SIG-M5 (cell line): ENCODE data around the gene FHOD3.
"Not testable (repeated sequence)": the region's sequence is repeated elsewhere in the genome, so short reads cannot be mapped to it uniquely, and the experiment has no call there.

ENCODE experiments used
- DNase-seq: peaks from one replicate; lab custom pipeline; 2025; lab: John Stamatoyannopoulos, UW

Gene FHOD3

GRCh38 chr18:36451454-36452251 lies 154.1 kb downstream of the FHOD3 start:
- no peak for DNase-seq

DNA sequence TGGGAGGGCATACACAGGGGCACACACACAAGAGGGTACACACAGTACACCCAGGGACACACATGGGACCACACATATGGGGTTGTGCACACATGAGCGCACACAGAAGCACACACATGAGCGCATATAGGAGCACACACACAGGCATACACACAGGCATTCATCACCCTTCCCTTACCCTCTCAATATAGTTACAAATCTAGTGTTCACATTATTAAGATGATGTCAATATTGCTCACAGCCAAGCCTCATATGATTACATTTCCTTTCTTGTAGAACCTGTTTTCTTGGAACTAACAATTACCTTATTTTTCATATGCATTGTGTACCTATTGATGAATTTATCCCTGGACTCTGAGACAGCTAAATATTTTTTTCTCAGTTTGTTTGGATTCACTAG lies 156.7 kb downstream of the FHOD3 start:
- DNase-seq, result no peak

- no peak for DNase-seq
Observed at GRCh38 chr18:36454848-36455458, 157.4 kb downstream of the FHOD3 start.

DNA sequence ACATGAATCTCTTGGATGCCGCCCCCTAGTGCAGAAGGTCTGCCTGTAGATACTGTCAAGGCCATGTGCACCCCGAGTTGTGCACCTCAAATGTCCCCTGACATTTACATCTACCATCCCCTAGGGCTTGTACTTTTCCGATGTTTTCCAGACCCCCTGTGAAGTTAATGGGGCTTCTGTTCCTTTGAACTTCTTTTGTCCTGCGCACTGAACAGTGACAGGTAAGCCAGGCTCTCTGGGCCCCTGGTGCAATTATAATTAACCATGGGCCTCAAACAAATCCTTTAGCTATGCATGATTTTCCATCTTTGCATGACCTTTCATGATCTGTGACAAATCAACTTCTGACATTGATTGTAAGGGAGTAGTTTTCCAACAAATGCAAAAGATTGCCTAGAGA lies 158.4 kb downstream of the FHOD3 start:
- no peak for DNase-seq

DNA sequence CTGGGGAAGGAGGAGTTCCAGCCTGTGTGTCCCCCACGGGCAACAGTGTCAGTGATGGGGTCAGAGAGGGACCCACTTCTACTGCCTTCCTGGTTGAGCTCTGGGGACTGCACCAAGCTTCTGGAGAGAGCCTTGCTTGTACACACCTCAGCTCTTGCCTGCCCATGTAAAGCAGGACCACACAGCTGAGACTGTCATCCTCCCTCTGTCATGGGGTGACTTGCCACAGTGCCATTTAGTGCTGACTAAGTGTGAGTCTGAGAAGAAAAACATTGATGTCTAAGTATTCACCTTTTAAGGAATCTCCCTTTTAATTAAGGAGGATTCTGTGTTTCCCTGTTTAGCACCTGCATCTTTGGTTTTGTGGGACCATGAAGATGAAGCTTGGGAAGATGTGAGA lies 159.1 kb downstream of the FHOD3 start:
- DNase-seq, result no peak

- no peak for DNase-seq
Observed at GRCh38 chr18:36457683-36458082, 160.2 kb downstream of the FHOD3 start.

DNA sequence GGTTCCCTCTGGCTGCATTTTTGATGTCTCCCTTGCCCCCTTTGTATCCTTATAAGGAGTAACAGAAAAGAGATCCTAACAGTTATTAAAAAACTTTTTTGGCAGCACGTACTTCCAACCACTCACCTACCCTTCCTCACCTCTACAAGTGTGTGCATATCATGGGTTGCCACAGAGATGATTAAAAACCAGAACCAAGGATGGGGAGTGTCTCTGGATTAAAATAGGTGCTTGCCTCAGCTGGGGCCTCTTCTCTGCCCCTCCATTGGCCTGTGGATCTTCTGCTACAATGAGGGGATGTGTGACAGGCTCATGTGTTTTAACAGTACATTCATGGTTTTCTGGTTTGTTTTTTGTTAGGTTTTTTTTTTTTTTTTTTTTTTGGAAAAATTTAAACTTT lies 160.8 kb downstream of the FHOD3 start:
- no peak for DNase-seq

DNA sequence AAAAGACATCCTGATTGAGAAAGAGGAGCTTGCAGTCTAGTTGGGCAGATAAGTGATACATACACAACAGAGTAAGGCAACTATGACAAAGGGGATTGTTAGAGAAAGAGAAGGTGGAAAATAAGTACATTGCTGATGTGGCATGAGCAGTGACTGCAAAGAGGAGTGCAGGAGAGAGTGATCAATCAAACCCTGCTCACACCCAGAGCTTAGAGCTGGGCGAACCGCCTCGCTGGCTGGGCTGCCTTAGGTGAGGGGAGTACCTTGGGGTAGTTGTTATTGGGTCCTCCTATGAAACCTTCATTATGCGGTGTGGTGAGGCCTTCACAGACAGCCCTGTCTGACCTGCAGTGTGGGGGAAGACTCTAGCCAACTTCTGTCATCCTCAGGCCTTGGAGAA lies 161.7 kb downstream of the FHOD3 start:
- DNase-seq, result no peak

- no peak for DNase-seq
Observed at GRCh38 chr18:36459786-36460185, 162.3 kb downstream of the FHOD3 start.

GRCh38 chr18:36460324-36460850 lies 162.9 kb downstream of the FHOD3 start:
- DNase-seq, result no peak

DNA sequence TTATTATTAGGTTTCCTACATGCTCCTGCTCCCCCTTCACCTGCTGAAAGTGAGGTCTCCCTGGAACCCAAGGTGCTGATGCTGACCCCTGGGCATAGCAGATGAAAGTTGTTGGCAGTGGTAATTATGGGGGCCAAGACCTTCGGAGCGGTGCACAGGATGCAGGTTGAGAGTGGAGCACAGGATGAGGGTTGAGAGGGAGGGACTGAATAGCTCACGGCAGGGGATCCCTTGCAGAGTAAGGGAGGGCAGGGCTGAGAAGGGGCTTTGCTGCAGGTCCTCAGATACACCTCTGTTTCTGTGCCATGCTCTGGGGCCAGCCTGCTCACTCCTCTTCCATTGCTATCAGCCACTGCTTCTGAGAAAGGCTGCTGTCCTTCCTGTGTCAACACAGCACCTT lies 163.3 kb downstream of the FHOD3 start:
- DNase-seq, result no peak

DNA sequence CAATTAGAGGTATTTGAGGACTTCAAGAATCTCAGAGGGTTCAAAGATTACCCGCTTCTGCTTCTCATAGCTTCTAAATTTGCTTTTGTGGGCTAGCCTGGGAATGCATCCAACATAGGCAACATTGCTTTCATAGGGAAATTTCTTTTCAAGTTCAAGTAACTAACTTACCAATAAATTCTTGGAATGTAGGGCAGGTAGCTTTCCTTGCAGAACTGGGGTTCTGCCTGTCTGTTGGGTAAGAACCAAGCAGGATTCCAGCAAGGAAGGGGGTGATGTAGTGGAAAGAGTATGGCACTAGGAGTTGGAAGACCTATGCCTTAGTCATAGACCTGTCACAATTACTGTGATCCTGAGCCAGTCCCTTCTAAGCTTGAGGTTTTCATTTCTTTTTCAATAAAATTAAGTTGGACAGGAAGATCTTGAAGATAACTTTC lies 164.1 kb downstream of the FHOD3 start:
- DNase-seq, result no peak

- DNase-seq, result not testable (repeated sequence)
Observed at GRCh38 chr18:36463516-36463915, 166.0 kb downstream of the FHOD3 start.

DNA sequence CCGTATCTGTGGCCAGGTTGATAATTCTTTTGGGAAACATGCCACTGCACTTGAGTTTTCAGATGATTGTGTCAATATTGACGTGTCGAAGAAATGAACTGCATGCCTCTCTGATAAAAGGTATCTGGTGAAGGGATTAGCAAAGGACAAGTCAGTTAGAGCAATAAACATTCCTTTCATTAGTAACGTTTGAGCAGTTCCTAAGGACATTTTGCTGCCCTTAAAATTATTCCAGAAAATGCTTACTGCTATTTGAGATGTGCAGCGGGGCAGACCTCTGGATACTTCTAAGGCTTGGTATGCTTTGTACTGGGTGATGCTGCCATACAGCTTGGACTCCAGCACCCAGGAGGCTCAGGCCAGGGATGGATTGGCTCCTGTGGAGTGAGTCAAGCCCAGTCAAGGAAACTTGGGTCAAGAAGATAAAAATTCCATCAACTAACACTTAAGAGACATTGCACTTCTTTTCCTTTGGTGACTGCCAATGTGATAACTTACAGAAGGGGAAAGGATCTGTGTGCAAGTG lies 166.7 kb downstream of the FHOD3 start:
- DNase-seq, result no peak

DNA sequence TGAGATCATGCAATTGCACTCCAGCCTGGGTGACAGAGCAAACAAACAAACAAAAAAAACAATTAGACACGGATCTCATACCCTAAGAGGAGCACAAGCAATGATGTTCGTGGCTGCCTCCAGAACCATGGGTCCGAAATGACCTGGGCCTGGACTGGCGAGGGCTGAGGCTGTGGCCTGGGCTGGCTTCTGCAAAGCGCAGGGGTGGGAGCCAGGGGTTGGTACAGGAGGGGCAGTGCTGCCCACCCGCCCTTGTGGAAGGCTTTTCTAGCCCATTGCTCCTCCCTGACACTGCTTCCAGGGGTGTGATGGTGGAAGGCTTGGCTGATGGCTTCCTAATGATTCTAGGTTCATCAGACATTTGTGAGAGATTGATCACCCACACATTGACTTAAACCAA lies 167.8 kb downstream of the FHOD3 start:
- DNase-seq, result no peak

GRCh38 chr18:36465970-36466369 lies 168.5 kb downstream of the FHOD3 start:
- no peak for DNase-seq

DNA sequence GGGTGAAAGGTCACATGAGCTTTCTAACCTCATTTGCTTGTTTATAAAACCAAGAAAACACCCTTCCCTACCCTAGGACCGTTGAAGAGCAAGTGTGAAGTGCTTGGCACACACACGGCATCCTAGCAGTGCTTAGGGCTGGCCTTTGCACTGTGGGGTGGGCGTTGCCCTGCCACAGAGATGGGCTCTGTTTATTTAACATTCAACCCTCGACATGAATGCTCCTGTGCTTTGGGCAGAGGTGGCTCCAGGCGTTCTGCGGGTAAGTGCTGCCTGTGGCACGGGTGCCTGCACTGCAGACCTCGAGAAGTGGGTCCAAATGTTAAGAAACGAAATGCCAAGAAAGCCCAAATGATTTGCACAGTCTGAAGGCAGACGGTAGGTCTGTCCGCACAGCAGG lies 170.1 kb downstream of the FHOD3 start:
- no peak for DNase-seq

- DNase-seq, result no peak
Observed at GRCh38 chr18:36468161-36468560, 170.6 kb downstream of the FHOD3 start.

- DNase-seq, result no peak
Observed at GRCh38 chr18:36469461-36469860, 171.9 kb downstream of the FHOD3 start.

DNA sequence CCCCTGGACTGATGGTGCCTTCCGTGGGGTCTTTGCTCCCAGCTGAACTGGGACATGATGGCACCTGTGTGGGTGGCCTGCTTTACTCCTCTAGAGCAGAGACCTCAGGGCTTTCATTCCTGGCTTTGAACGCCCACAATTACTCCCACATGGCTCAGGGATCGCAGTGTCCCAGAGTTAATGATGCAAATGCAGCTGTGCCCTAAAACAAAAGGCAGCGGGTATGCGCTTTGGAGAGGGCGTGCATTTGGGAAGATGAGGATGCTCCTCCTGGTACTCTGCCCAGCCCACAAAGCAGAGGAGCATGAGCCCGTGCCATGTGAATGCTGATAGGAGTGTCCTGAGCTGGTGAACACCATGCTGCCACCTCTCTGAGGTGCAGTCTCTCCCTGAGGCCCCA lies 173.4 kb downstream of the FHOD3 start:
- DNase-seq, result no peak

GRCh38 chr18:36471393-36471792 lies 173.9 kb downstream of the FHOD3 start:
- no peak for DNase-seq

GRCh38 chr18:36476433-36476832 lies 178.9 kb downstream of the FHOD3 start:
- no peak for DNase-seq

DNA sequence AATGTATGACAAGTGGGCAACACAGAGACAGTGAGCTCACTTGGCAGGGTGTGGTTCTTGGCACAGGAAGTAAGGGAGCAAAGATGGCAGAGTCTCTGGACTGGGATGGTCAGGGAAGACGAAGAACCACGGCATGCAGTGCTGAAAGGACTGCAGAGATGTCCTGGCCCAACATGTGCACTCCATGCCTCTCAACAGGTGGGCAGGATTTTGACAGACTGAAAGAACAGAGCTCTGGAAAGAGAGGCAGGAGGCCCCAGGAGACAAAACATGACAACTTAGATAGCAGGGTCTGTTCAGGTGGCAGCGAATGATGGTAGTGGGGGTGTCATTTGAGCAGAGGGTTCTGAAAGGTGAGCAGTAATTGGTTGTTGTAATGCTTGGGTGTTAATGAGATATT lies 180.3 kb downstream of the FHOD3 start:
- no peak for DNase-seq
